Measurements from ENCODE around the gene SLC24A5. TPM values are rescaled to one million over a fixed set of nuclear protein-coding genes. Genes with fewer than 3 reads are reported as not detected.

SLC24A5 gene
- total RNA-seq, 1 experiment from 2014 or later = not detected

GRCh38 chr15:48168616-48169015, 47.8 kb downstream of the SLC24A5 start:
- Mint-ChIP-seq H3K27me3 (ENCODE audit: low read depth) (no peaks in the 10 kb centered on the region), H3K9me3 (no peaks in the 10 kb centered on the region), H3K4me3 (no peak overlapping the region), H3K4me1 (peaks cover 35% of the 10 kb centered on the region), H3K36me3 (peaks cover 34% of the 10 kb centered on the region), H3K27ac (no peak overlapping the region)
- POLR2A ChIA-PET = no interaction called here
- ATAC-seq (no peak), DNase-seq (ENCODE audit: low spot score) (no peak)
- TF ChIP-seq, protein P1, sequence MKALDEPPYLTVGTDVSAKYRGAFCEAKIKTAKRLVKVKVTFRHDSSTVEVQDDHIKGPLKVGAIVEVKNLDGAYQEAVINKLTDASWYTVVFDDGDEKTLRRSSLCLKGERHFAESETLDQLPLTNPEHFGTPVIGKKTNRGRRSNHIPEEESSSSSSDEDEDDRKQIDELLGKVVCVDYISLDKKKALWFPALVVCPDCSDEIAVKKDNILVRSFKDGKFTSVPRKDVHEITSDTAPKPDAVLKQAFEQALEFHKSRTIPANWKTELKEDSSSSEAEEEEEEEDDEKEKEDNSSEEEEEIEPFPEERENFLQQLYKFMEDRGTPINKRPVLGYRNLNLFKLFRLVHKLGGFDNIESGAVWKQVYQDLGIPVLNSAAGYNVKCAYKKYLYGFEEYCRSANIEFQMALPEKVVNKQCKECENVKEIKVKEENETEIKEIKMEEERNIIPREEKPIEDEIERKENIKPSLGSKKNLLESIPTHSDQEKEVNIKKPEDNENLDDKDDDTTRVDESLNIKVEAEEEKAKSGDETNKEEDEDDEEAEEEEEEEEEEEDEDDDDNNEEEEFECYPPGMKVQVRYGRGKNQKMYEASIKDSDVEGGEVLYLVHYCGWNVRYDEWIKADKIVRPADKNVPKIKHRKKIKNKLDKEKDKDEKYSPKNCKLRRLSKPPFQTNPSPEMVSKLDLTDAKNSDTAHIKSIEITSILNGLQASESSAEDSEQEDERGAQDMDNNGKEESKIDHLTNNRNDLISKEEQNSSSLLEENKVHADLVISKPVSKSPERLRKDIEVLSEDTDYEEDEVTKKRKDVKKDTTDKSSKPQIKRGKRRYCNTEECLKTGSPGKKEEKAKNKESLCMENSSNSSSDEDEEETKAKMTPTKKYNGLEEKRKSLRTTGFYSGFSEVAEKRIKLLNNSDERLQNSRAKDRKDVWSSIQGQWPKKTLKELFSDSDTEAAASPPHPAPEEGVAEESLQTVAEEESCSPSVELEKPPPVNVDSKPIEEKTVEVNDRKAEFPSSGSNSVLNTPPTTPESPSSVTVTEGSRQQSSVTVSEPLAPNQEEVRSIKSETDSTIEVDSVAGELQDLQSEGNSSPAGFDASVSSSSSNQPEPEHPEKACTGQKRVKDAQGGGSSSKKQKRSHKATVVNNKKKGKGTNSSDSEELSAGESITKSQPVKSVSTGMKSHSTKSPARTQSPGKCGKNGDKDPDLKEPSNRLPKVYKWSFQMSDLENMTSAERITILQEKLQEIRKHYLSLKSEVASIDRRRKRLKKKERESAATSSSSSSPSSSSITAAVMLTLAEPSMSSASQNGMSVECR (CRISPR knock-in tag; IDR thresholded peaks at IDR 0.05; ENCODE audit: borderline replicate concordance) = no peak
- TF ChIP-seq TP53 (CRISPR knock-in tag; IDR thresholded peaks at IDR 0.05) (no peak), RELA (CRISPR knock-in tag; IDR thresholded peaks at IDR 0.05; ENCODE audit: borderline replicate concordance) (no peak), CREB1 (CRISPR knock-in tag; IDR thresholded peaks at IDR 0.05) (no peak), MXD4 (CRISPR knock-in tag; IDR thresholded peaks at IDR 0.05; ENCODE audit: borderline replicate concordance) (no peak), TEAD4 (CRISPR knock-in tag; IDR thresholded peaks at IDR 0.05) (no peak), USF2 (CRISPR knock-in tag; IDR thresholded peaks at IDR 0.05) (no peak), USF1 (CRISPR knock-in tag; IDR thresholded peaks at IDR 0.05) (no peak), ZNF232 (CRISPR knock-in tag; IDR thresholded peaks at IDR 0.05) (no peak), PRDM15 (CRISPR knock-in tag; IDR thresholded peaks at IDR 0.05) (no peak), RORB (CRISPR knock-in tag; IDR thresholded peaks at IDR 0.05) (no peak), JAZF1 (CRISPR knock-in tag; IDR thresholded peaks at IDR 0.05) (no peak), NR2C2 (CRISPR knock-in tag; IDR thresholded peaks at IDR 0.05) (no peak)
- TF ChIP-seq, protein P2, sequence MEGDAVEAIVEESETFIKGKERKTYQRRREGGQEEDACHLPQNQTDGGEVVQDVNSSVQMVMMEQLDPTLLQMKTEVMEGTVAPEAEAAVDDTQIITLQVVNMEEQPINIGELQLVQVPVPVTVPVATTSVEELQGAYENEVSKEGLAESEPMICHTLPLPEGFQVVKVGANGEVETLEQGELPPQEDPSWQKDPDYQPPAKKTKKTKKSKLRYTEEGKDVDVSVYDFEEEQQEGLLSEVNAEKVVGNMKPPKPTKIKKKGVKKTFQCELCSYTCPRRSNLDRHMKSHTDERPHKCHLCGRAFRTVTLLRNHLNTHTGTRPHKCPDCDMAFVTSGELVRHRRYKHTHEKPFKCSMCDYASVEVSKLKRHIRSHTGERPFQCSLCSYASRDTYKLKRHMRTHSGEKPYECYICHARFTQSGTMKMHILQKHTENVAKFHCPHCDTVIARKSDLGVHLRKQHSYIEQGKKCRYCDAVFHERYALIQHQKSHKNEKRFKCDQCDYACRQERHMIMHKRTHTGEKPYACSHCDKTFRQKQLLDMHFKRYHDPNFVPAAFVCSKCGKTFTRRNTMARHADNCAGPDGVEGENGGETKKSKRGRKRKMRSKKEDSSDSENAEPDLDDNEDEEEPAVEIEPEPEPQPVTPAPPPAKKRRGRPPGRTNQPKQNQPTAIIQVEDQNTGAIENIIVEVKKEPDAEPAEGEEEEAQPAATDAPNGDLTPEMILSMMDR (IDR thresholded peaks at IDR 0.05) = no peak
- TF ChIP-seq, protein P3, sequence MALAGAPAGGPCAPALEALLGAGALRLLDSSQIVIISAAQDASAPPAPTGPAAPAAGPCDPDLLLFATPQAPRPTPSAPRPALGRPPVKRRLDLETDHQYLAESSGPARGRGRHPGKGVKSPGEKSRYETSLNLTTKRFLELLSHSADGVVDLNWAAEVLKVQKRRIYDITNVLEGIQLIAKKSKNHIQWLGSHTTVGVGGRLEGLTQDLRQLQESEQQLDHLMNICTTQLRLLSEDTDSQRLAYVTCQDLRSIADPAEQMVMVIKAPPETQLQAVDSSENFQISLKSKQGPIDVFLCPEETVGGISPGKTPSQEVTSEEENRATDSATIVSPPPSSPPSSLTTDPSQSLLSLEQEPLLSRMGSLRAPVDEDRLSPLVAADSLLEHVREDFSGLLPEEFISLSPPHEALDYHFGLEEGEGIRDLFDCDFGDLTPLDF (CRISPR knock-in tag; IDR thresholded peaks at IDR 0.05) = no peak
- CTCF ChIA-PET = no interaction called here

Measured in WTC11 (cell line).